ENCODE measurements around the gene PIF1.

Gene PIF1

GRCh38 chr15:64810497-64811326, 14.7 kb downstream of the PIF1 start:
- Mint-ChIP-seq H3K9me3 (no peaks in the 10 kb centered on the region), H3K36me3 (ENCODE audit: low read depth) (no peaks in the 10 kb centered on the region), H3K4me3 (no peak overlapping the region), H3K27me3 (ENCODE audit: low read depth, poor library complexity) (peaks cover 18% of the 10 kb centered on the region), H3K27ac (peak overlapping the region; percentile 68), H3K4me1 (peaks cover 82% of the 10 kb centered on the region)
- TF ChIP-seq, protein P1, sequence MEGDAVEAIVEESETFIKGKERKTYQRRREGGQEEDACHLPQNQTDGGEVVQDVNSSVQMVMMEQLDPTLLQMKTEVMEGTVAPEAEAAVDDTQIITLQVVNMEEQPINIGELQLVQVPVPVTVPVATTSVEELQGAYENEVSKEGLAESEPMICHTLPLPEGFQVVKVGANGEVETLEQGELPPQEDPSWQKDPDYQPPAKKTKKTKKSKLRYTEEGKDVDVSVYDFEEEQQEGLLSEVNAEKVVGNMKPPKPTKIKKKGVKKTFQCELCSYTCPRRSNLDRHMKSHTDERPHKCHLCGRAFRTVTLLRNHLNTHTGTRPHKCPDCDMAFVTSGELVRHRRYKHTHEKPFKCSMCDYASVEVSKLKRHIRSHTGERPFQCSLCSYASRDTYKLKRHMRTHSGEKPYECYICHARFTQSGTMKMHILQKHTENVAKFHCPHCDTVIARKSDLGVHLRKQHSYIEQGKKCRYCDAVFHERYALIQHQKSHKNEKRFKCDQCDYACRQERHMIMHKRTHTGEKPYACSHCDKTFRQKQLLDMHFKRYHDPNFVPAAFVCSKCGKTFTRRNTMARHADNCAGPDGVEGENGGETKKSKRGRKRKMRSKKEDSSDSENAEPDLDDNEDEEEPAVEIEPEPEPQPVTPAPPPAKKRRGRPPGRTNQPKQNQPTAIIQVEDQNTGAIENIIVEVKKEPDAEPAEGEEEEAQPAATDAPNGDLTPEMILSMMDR (IDR thresholded peaks at IDR 0.05): no peak
- no peak for DNase-seq

GRCh38 chr15:64809649-64810496, 15.6 kb downstream of the PIF1 start:
- Mint-ChIP-seq H3K4me3 (peak overlapping the region; percentile 60), H3K27me3 (ENCODE audit: low read depth, poor library complexity) (peaks cover 20% of the 10 kb centered on the region), H3K9me3 (no peaks in the 10 kb centered on the region), H3K4me1 (peaks cover 83% of the 10 kb centered on the region), H3K27ac (peak overlapping the region; percentile 68), H3K36me3 (ENCODE audit: low read depth) (no peaks in the 10 kb centered on the region)
- TF ChIP-seq, protein P1 (IDR thresholded peaks at IDR 0.05): peak; percentile 91
- DNase-seq: peak; percentile 92

DNA sequence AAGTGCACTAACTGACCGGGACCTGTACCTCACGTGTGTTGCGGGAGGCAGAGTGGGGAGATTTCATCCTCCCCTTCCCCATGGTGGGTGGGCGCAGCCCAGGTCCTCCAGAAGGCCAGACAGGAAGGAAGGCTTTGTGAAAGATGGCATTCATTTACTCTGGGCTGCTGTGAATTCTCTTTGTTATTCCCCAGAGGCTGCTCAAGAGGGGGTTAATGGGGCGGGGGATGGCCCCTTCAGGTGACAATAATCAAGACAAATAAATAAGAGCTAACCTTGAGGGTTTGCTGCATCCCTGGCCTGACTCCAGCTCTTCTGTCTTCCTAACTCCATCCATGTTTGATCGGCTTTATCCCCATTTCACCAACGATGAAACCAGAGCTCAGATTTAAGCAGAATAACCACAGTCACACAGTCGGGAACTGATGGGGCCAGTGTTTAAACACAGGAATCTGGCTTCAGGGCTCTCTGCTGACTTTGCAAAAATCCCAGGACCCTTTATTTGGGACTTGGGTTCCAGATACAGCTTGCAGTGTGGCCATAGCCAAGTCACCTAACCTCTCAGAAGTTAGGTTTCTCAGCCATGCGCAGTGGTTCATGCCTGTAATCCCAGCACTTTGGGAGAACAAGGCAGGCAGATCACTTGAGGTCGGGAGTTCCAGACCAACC, 16.5 kb downstream of the PIF1 start:
- H3K27ac Mint-ChIP-seq: no peak overlapping the region
- TF ChIP-seq, protein P1 (IDR thresholded peaks at IDR 0.05): no peak
- no peaks in the 10 kb centered on the region for H3K36me3 Mint-ChIP-seq (ENCODE audit: low read depth)
- peaks cover 79% of the 10 kb centered on the region for H3K4me1 Mint-ChIP-seq
- no peak overlapping the region for H3K4me3 Mint-ChIP-seq
- H3K27me3 Mint-ChIP-seq (ENCODE audit: low read depth, poor library complexity): peaks cover 21% of the 10 kb centered on the region
- no peak for DNase-seq
- no peaks in the 10 kb centered on the region for H3K9me3 Mint-ChIP-seq

DNA sequence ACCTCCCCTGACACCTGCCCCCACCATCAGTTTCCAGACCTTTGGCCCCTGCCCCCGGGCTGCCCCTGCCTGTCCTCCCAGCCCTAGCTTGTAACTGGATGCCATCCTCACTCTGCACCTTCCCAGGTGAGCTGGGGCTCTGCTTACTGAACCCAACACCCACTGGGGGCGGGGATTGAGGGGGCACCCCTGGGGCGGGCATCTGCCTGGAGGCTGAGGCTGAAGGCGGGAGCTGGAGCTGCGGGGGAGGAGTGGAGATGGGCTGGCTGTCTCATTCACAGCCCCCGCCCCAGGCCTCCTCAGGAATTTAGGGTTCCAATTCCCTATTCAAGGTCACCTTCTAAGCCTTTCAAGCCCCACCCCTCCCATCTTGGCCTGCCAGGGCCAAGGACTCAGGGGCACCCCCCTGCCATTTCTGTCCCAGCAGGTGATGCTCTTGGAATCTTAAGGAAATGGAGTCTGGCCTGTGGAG, 17.7 kb downstream of the PIF1 start:
- TF ChIP-seq, protein P1 (IDR thresholded peaks at IDR 0.05): no peak
- Mint-ChIP-seq H3K4me3 (no peak overlapping the region), H3K36me3 (ENCODE audit: low read depth) (no peaks in the 10 kb centered on the region), H3K9me3 (no peaks in the 10 kb centered on the region), H3K4me1 (peaks cover 69% of the 10 kb centered on the region), H3K27me3 (ENCODE audit: low read depth, poor library complexity) (peaks cover 21% of the 10 kb centered on the region), H3K27ac (no peak overlapping the region)
- no peak for DNase-seq

- Mint-ChIP-seq H3K27me3 (ENCODE audit: low read depth, poor library complexity) (peaks cover 21% of the 10 kb centered on the region), H3K9me3 (no peaks in the 10 kb centered on the region), H3K4me3 (peak overlapping the region; percentile 49), H3K4me1 (peaks cover 63% of the 10 kb centered on the region), H3K27ac (peak overlapping the region; percentile 64), H3K36me3 (ENCODE audit: low read depth) (no peaks in the 10 kb centered on the region)
- TF ChIP-seq, protein P1 (IDR thresholded peaks at IDR 0.05): no peak
- DNase-seq: no peak
These were observed 18.2 kb downstream of the PIF1 start for GRCh38 chr15:64807051-64807749.

Data from nephron progenitor cell (in vitro differentiated cells).